H1 (cell line): ENCODE data around the gene TRIM7.

Experiments
- ATF2 ChIP-seq: IDR thresholded peaks from 2 replicates; pipeline ENCODE4 v1.6.1; 2012; ENCODE audit warnings: low read length, inconsistent platforms
- BRCA1 ChIP-seq: IDR thresholded peaks from 2 replicates; pipeline ENCODE4 v1.6.1; 2012; ENCODE audit warnings: low read depth, low read length, improper control_type of control experiment
- CTCF ChIP-seq, 3 experiments: IDR thresholded peaks; 1 replicate in 2 of 3; 2 replicates in 1 of 3; pipeline versions ENCODE4 v1.5.1 to v1.6.1; 2011; ENCODE audit warnings: low read length in 3 of 3, mild to moderate bottlenecking in 3 of 3, inconsistent platforms in 2 of 3, low read depth in 1 of 3, moderate library complexity in 1 of 3; ENCODE audit not compliant: insufficient read depth in 1 of 3; ENCODE audit errors: control extremely low read depth in 1 of 3
- EZH2 ChIP-seq: fragments of 200-600 bp; sonication (generic); IDR thresholded peaks from 2 replicates; pipeline ENCODE4 v1.7.1; 2012; ENCODE audit warnings: low read depth, mild to moderate bottlenecking, moderate library complexity, low read length, inconsistent platforms; ENCODE audit not compliant: severe bottlenecking
- MAFK ChIP-seq: IDR thresholded peaks from 2 replicates; pipeline ENCODE4 v1.6.1; 2012; ENCODE audit warnings: low read depth, mild to moderate bottlenecking, improper control_type of control experiment, low read length
- PHF8 ChIP-seq: fragments of 200-600 bp; sonication (generic); conservative IDR thresholded peaks from 2 replicates; pipeline ENCODE4 v1.7.1; 2012; ENCODE audit warnings: low read depth, mild to moderate bottlenecking, inconsistent platforms, low read length, moderate library complexity
- RFX5 ChIP-seq: IDR thresholded peaks from 2 replicates; pipeline ENCODE4 v1.6.1; 2011; ENCODE audit warnings: low read depth, low read length, improper control_type of control experiment, borderline replicate concordance
- SIN3A ChIP-seq, 2 experiments: IDR thresholded peaks in 1 of 2; conservative IDR thresholded peaks in 1 of 2; 2 replicates each; pipeline ENCODE4 v1.6.1; 2011 to 2012; ENCODE audit warnings: low read length in 2 of 2, improper control_type of control experiment in 1 of 2, low read depth in 1 of 2, mild to moderate bottlenecking in 1 of 2
- TAF1 ChIP-seq: IDR thresholded peaks from 2 replicates; pipeline ENCODE4 v1.6.1; 2011; ENCODE audit warnings: mild to moderate bottlenecking, low read depth, low read length
- TCF12 ChIP-seq: IDR thresholded peaks from 2 replicates; pipeline ENCODE4 v1.6.1; 2011; ENCODE audit warnings: low read depth, mild to moderate bottlenecking, low read length

GRCh38 chr5:181221792-181222629 lies 17.0 kb upstream of the TRIM7 start:
- peak; percentile 4; the same call in 1 of the 2 replicates for TF ChIP-seq PHF8
- TF ChIP-seq CTCF (IDR thresholded peaks at IDR 0.05; ENCODE audit: control extremely low read depth in 1 of 3, insufficient read depth in 1 of 3, low read depth in 1 of 3, low read length in 3 of 3), result no peak
- TF ChIP-seq EZH2, result no peak
- peak; percentile 83 for TF ChIP-seq ATF2
- peak; percentile 85; the same call in 1 of the 2 replicates for TF ChIP-seq MAFK
- TF ChIP-seq TCF12, result no peak
- no peak; the same call in 1 of the 2 replicates for TF ChIP-seq BRCA1
- TF ChIP-seq SIN3A (conservative IDR thresholded peaks at IDR 0.05 in 1 of 2, IDR thresholded peaks at IDR 0.05 in 1 of 2; ENCODE audit: low read depth in 1 of 2, low read length in 2 of 2), result peak; percentile 18 to 53; a peak in 1 of 4 replicates
- TF ChIP-seq TAF1, result no peak
- no peak for TF ChIP-seq RFX5
